GM21528 (cell line): Measurements from ENCODE around the gene CLTCL1.
"Not testable (repeated sequence)": the region's sequence is repeated elsewhere in the genome, so short reads cannot be mapped to it uniquely, and the experiment has no call there.

Experiments
- ATAC-seq: cut with Tn5 transposase; IDR thresholded peaks from one replicate; pipeline ENCODE4 v1.9.1; 2021; ENCODE audit warnings: mild to moderate bottlenecking, moderate library complexity; ENCODE audit not compliant: unreplicated experiment, low FRiP score

Gene CLTCL1

DNA sequence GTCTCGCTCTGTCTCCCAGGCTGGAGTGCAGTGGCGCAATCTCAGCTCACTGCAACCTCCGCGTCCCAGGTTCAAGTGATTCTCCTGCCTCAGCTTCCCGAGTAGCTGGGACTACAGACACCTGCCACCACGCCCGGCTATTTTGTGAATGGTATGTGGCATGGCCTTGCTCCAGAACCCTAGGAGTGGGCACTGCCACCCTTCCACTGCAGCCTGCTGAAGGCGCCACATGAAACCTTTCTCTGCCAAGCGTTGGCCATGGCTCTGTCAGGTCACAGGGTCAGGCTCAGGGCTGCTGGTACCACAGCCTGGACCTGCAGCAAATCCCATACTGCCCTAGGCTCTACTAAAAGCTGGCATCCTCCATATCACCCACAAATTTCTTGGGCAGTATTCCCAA lies 135.4 kb downstream of the CLTCL1 start:
- ATAC-seq = not testable (repeated sequence)

DNA sequence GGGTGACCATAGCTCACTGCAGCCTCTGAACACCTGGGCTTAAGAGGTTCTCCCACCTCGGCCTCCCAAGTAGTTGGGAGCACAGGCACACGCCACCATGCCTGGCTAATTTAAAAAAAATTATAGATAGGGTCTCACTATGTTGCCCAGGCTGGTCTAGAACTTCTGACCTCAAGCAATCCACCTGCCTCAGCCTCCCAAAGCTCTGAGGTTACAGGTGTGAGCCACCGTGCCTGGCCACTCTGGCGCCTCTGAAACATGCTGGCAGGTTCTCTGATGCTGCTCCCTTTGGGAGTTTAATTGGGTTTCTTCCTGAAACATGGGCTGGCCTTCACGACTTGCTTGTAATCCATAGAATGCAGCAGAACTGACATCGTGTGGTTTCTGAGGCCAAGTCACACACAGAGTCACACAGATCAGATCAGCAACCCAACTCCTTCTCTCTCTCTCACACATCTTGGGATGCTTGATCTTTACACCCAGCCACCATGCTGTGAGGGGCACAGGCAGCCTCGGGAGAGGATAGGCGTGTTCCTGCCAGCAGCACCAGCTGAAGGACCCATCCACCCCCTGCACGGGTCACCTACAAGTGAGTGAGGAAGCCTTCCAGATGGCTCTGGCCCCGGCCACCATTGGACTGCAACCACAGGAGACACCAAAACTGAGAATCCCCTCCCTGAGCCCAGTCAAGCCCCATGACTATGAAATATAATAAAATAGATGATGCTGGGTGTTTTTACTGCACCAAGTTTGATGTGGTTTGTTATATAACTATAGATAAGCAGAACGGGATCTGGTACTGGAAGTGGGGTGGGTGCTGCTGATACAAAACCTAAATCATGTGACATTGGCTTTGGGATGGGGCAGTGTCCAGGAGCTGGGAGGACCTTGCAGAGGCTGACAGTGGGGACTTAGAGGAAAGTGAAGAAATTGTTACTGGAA lies 138.3 kb downstream of the CLTCL1 start:
- ATAC-seq = no peak

DNA sequence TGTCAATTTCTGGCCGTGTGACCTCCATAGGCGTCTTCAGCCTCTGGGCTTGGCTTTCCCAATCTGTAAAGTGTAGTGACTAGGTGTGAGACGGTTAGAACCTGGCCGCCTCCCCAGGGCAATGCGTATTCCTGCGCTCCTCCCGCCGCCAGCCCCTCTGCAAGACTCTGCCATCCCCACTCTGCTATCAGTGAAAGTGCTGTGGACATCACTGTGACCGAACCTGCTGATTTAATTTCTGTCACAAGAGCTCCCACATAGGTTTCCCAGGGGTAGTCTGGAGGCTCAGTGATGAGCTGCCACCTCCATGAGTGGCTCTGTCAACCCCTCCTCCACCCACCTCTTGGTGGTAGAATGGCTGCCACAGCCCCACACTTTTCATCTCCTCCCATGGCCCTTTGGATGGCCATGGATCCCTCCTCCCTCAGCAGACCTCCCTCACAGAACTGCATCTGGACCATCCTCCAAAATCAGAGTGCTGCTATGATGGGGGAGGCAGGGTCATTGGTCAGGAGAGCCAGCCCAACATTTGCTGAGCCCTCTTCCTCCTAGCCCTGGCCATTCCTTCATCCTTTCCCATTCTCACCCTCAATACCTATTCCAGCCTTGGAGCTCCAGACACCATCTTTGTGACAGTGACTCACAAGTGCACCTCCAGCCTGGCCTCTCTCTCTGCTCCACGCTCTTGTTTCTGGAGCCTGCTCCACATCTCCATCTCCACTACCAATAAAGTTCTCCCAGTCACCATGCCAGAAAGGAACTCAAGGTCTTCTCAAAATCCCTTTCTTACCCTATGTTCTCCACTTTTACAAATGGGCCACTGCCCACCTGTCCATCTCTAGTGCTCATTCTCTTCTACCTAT lies 140.0 kb downstream of the CLTCL1 start:
- ATAC-seq = no peak

DNA sequence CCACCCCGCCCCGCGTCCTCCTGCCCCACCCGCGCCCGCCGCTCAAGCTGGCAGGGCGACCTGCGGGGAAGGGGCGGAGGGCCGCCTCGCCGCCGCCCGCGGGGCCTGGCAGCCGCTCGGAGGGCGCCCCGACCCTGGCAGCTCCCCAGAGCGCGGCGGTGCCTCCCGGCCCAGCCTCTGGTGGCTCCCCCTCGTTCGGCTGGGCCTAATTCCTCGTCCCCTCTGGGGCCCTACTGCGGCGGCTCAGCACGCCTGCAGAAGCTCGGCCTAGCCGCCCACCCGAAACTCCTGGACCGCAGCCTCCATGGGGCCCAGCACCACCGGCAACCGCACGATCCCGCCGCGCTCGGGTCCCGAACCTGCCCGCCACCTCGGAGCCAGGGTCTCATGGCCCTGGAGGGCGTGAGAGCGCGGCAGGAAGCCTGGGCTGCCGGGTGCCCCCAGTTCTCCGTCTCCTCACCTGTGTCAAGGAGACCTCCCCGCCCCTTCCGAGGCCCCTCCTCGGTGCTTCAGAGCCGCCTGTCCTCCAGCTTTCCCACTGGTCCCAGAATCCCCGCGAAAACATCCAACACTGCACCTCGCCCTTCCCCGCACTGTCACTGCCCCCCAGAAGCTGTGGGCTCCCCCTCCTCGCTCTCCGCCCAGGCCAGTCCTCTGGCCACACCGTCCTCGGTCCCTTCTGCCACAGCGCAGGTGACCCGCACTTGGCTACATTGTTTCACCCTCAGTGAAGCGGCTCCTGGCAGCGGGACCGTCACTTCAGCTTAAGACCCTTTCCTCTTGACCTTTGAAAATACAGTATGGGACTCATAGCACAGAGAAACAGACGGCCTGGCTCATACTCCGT lies 140.8 kb downstream of the CLTCL1 start:
- no peak for ATAC-seq

DNA sequence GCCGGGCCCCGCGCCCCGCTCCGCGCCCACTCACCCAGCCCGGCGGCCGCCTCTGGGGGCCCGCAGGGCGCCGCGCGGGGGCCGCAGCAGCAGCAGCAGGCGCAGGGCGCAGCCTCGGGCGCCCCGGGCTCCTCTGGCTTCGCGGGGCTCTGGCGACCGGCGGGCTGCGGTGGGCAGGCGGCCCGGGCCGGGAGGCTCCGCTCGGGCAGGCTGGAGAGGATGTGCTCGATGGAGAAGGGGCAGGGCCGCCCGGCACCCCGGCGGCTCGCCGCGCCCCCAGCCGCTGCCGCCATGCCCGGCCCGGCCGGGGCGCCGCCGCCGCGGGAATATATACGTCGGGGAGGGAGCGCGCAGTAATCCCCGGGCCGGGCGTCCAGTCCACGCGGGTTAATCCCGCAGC lies 141.5 kb downstream of the CLTCL1 start, which contains the start of gene GSC2:
GSC2 (minus strand) TSS at position 302 of the 400 bp plus-strand sequence; CDS start at position 293, 9 bp downstream.
- ATAC-seq = no peak

DNA sequence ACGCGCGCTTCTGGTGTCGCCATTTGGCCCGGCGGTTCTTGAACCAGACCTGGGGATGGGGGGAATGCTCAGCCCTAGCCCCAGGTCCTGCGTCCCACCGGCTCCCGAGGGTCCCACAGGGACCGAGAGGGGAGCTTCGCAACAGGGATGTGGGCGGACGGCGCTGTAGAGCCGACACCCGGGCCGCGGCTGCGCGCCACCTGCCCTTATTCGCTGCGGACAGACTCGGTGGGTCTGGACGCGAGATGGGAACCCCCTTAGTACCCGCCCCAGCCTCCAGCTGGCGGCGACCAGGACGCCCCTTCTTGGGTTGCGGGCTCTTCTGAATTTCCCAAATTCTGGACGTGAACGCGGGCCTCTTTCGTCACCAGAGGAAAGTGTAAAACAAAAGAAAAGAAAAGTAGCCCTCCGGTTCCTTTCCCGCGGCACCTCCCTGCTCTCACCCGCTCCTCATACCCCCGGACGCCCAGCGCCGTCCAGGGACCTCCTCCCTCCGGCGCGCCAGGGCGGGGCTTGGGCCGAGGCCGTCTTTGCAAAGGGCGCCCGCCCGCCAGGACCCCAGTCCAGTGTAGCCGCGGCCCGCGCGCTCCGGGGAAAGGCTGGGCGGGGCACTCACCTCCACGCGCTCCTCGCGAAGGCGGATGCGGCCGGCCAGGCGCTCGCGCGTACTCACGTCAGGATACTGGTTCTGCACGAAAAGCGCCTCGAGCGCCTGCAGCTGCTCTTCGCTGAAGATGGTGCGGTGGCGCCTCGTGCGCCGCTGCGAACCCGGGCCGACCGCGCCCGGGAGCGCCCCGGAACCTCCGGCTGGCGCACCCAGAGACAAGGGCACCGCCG lies 142.3 kb downstream of the CLTCL1 start:
- no peak for ATAC-seq

DNA sequence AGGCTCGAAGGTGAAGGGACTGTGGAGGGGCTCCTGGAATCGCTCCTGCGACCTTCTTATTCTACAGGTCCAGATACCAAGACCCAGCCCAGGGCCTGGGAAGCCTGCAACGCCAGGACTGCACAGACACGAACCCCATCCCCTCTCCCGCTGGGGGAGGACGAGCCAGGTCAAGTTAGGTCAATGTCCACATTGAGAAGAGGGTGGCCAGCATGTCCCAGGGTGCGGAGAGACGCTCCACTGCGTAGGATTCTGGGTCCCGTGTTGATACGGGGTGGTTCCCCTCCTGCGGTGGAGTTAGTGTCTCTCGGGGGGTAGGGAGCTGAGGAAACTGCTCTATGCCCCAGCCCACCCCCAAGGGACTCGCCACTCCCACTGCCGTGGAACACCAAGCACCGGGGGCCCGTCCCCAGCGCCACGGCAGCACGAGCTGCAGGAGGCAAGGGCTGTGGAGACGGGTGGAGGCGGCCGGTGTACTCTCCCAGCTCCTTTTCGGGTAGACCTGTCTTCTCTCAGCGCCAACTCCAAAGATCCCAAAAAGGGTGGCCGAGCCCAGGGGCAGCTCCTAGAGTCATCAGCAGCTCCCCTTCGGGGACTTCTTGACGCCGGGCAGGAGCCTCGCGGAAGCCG lies 143.0 kb downstream of the CLTCL1 start:
- ATAC-seq = no peak

DNA sequence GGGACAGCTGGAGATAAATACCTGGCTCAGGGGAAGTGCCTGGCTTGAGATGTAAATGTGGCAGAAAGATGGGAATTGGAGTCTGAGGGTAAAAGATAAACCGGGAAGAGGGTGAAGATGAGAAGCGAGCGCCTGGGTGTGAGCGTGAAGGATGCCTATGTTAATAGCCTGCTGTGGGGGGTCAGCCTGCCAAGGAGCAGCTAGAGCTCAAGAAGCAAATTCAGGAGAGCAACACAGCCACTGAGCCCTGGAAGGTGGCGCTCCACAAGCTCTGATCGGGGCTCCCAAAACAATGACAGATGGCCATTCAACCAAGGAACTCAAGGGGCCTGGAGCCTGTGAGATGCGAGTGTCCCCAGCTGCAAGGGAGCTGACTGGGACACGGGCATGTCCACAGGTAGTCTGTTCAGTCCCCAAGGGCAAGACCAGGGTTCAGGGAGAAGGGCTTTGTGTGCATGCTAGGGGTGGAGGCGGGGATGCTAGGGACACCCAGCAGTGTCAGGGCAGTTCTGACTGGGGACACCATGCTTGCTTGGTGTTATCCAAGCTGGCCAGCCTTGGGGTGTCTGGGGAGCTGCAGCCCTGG lies 144.2 kb downstream of the CLTCL1 start:
- no peak for ATAC-seq

DNA sequence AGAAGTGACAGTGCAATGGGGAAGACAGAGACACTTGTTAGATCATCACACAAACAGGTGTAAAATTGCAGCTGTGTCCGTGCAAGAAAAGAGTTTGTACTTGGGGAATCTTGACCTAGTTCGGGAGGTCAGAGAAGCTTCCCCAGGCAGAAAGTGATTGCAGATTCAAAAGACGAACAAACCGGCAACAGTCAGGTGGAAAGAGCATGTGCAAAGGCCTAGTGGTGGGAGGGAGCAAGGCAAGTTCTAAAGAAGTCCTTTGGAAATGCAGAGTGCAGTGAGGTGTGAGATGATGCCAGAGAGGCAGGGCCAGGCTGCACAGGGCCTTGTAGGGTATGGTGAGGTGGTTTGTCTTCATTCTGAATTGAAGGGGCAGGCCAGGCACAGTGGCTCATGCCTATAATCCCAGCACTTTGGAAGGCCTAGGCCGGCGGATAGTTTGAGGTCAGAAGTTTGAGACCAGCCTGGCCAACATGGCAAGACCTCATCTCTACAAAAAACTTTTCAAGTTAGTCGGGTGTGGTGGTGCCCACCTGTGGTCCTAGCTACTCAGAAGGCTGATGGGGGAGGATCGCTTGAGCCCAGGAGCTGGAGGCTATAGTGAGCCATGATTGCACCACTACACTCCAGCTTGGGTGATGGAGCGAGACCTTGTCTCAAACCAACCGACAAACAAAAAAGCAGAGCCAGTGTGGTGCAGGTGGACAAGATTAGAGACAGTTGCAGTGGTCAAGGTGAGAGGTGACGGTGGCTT lies 145.1 kb downstream of the CLTCL1 start:
- no peak for ATAC-seq

DNA sequence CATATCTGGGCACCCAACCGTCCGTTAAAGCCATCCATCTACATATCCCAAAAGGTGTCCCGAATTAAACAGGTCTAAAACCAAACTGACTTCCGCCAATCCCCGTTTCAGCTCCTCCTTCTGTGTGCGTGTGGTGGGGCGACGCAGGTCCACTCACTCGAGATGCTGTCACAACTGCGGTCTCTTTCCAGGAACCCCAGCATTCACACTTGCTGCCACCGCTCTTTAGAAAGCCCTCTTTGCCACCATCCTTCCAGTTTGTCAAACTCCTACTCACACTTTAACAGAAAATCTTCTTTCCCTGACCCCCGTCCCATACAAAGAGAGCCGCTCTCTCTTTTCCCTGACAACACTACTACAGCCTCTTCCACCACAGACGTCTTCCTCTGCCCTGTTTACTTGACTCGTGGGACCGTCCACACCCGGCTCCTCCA lies 147.5 kb downstream of the CLTCL1 start:
- ATAC-seq = peak; percentile 9

DNA sequence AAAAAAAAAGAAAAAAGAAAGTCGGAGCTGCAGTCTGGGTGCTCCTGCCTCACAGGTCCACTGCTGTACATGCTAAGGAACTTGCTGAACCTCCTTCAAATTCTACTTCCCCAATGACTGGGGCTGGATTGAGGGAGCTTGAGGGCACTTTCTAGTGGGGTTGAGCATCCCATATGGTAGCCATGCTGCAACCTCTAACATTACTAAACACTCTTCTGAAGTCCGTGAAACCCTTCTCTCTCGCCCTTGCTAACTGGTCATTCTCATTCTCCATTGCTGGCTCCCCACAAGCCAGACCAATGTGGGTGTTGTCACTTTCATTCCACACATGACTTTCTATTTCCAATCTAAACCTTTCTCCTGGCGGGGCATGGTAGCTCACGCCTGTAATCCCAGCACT lies 148.3 kb downstream of the CLTCL1 start:
- ATAC-seq = no peak

DNA sequence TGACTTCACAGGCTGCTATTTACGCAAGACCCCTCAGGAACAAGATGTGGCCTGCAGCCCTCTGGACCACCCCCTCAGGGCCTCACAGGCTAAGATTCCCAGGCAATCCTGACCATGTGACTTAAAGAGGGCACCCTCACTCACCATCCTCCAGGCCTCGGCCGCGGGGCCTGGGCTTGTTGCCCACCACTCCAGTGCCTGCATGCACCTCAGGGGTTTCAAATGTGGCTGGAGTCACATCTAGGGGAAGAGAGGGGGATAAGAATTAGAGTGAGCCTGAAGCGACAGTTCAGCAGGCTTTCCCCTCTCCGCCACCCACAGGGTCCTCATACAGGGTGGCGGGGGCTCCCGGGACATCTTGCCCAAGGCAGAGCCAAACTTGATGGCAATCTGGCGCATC lies 149.1 kb downstream of the CLTCL1 start:
- ATAC-seq = no peak

DNA sequence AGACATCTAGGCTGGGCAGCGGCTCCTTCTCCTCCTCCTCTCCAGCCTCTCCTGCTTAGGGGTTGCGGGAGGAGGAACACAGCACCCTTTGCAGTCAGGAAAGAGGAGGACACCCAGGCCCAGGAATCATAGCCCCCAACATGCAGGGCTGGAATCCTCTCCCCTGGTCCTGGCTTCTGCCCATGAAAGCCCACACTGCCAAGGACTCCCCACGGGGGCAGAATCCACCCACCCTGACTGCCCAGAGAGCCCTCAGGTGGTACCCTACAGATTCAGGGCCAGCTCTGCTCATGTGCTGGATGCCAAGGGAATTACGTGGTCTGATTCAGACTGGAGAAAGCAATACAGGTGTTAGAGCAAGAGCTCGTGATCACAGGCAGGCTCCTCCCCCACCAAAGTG lies 151.5 kb downstream of the CLTCL1 start:
- ATAC-seq = no peak

DNA sequence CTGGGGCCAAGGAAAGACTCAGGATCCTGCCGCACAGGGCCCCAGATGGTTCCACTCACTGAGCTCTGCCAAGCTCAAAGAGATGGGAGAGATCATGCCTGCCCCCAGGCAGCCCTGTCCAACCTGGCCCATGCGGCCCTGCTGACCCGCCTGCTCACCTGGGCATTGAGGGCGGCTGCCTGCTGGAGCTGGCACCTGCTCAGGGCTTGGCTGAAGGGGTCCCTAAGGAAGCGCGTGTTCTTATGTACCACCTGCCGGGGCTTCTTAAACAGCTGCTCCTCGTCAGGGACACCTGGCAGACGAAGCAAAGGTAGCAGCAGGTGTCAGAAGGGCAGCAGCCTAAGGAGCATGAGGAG lies 152.5 kb downstream of the CLTCL1 start:
- ATAC-seq = no peak

DNA sequence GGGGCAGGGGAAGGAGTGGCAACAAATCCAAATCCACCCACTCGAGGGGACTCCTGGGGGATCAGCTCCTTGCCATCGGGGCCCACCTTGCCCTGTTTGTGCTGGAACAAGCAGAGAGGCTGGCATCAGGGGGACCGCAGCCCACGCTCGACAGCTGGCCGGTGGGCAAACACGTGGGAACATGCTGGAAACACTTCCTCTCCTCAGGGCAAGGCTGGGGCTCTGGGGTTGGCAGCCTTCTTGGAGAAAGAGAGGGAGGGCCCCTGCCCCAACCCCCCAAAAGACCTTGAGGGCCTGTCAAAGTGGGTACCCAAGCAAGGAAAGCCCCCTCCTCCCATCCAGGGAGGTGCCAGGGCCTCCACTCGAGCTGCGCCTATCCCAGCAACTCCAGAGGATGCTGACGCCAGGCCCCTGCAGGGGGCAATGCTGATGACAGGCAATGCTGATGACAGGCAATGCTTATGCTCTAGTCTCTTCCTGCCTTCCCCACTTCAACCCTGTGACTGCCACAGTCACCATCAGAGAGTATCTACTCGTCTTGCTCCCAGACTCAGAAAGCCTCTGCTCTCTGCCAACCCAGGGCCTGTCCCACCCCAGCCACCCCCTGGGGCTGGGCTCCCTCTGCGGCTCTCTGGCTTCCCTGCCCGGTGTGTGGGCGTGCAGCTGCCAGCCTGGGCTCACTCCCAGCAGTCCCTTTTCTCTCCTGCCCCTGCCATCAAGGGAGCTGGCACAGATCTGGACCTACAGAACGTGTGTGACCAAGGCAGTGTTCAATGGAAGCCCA lies 153.1 kb downstream of the CLTCL1 start:
- no peak for ATAC-seq

DNA sequence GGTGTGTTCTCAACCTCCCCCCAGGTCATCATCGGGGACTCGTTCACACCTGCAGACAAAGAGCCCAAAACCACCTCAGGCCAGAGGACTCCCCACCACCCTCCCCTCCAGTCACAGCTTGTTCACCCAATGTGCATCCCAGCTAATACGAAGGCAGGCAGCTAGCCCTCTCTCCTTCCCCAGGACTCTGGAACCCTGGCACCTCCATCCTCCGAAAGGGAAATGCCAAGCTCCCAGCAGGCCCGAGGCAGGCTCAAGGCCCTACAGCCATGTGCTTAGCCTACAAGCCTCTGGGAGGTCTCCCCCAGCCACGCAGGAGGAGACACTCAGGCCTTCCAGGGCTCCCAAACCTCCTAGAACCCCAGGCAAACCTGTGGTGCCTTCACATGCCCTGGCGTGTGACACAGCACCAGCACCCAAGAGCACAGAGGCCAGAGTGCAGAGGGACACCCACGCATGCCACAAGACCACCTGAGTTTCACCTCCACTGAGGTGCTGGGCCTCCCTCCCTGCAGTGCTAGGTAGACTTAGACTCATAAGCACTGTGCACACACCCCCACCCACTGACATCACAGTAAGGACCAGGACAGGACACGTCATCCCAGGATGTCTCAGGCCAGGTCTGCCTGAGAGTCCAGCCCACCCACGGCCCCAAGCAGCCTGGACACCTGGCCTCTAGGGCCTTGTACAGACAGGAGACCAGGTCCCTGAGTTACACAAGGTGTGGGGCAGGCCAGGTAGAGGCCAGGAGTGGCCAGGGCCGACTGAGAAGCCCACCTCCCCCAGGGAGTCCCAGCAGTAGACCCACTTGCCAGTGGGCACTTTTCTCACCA lies 153.9 kb downstream of the CLTCL1 start:
- no peak for ATAC-seq
